K562 (cell line): ENCODE data around the gene A4GALT.

Source experiments
- CBX5 ChIP-seq: IDR thresholded peaks from 2 replicates; pipeline ENCODE4 v1.6.1; 2014; ENCODE audit warnings: low read depth, borderline replicate concordance
- CBX8 ChIP-seq: fragments of 200-600 bp; sonication (generic); IDR thresholded peaks from 2 replicates; pipeline ENCODE4 v1.6.1; 2012; ENCODE audit warnings: borderline replicate concordance, mixed run types, low read depth, mild to moderate bottlenecking, moderate library complexity, mixed read lengths, low read length, control low read depth, inconsistent platforms; ENCODE audit not compliant: poor library complexity, severe bottlenecking; ENCODE audit errors: extremely low read depth
- CREB3L1 ChIP-seq: fragments of 450-650 bp; IDR thresholded peaks from 2 replicates; pipeline ENCODE4 v1.6.1; 2014; ENCODE audit warnings: low read depth, mild to moderate bottlenecking, moderate library complexity, borderline replicate concordance
- CTCF ChIP-seq, 3 experiments: IDR thresholded peaks in 2 of 3; conservative IDR thresholded peaks in 1 of 3; 2 replicates each; pipeline ENCODE4 v1.5.1; 2011 to 2012; ENCODE audit warnings: low read length in 3 of 3, mild to moderate bottlenecking in 3 of 3, control low read depth in 2 of 3, improper control_type of control experiment in 1 of 3, inconsistent platforms in 1 of 3, low read depth in 1 of 3, mixed read lengths in 1 of 3, moderate library complexity in 1 of 3; ENCODE audit not compliant: insufficient read depth in 2 of 3
- FOXA1 ChIP-seq: fragments of 450-650 bp; IDR thresholded peaks from 2 replicates; pipeline ENCODE4 v1.6.1; 2016; ENCODE audit warnings: mild to moderate bottlenecking, borderline replicate concordance
- MCM7 ChIP-seq, 2 experiments: fragments of 450-650 bp; IDR thresholded peaks; 2 replicates each; pipeline ENCODE4 v1.6.1; 2016 to 2018
- MLX ChIP-seq, 2 experiments: fragments of 450-650 bp in 1 of 2; sonication (generic) in 1 of 2; formaldehyde crosslinking; conservative IDR thresholded peaks; 2 replicates each; pipeline versions ENCODE4 v1.4.0 to v1.8.1; 2020 to 2022; ENCODE audit warnings: mild to moderate bottlenecking in 1 of 2, missing genetic modification reagents in 1 of 2
- POLR2AphosphoS5 ChIP-seq: IDR thresholded peaks from 2 replicates; pipeline ENCODE4 v1.6.1; 2011; ENCODE audit warnings: mild to moderate bottlenecking, low read depth, low read length, moderate library complexity; ENCODE audit not compliant: control insufficient read depth, insufficient read depth
- ZNF512 ChIP-seq: IDR thresholded peaks from 2 replicates; pipeline ENCODE4 v1.6.1; 2016; ENCODE audit warnings: missing genetic modification characterization, missing compliant biosample characterization
- TF ChIP-seq, protein P1 (sequence below): fragments of 250-450 bp; sonication (Bioruptor Pico); IDR thresholded peaks from 2 replicates; pipeline ENCODE4 v1.8.0; 2022; ENCODE audit warnings: inconsistent platforms, mild to moderate bottlenecking, moderate library complexity, borderline replicate concordance
- TF ChIP-seq, protein P2 (sequence below): sonication (generic); formaldehyde crosslinking; IDR thresholded peaks from 2 replicates; pipeline ENCODE4 v1.8.0; 2022; ENCODE audit warnings: mild to moderate bottlenecking, missing genetic modification reagents

- TF ChIP-seq MLX (CRISPR knock-in tag; conservative IDR thresholded peaks at IDR 0.05) (no peak), CBX8 (no peak), ZNF512 (no peak), CTCF (IDR thresholded peaks at IDR 0.05 in 2 of 3, conservative IDR thresholded peaks at IDR 0.05 in 1 of 3; ENCODE audit: insufficient read depth in 2 of 3, low read depth in 1 of 3, low read length in 3 of 3) (no peak), CBX5 (no peak), FOXA1 (no peak), CREB3L1 (no peak), POLR2AphosphoS5 (no peak), MCM7 (IDR thresholded peaks at IDR 0.05) (no peak)
- TF ChIP-seq, protein P1, sequence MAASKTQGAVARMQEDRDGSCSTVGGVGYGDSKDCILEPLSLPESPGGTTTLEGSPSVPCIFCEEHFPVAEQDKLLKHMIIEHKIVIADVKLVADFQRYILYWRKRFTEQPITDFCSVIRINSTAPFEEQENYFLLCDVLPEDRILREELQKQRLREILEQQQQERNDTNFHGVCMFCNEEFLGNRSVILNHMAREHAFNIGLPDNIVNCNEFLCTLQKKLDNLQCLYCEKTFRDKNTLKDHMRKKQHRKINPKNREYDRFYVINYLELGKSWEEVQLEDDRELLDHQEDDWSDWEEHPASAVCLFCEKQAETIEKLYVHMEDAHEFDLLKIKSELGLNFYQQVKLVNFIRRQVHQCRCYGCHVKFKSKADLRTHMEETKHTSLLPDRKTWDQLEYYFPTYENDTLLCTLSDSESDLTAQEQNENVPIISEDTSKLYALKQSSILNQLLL: no peak
- TF ChIP-seq, protein P2, sequence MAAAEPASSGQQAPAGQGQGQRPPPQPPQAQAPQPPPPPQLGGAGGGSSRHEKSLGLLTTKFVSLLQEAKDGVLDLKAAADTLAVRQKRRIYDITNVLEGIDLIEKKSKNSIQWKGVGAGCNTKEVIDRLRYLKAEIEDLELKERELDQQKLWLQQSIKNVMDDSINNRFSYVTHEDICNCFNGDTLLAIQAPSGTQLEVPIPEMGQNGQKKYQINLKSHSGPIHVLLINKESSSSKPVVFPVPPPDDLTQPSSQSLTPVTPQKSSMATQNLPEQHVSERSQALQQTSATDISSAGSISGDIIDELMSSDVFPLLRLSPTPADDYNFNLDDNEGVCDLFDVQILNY (CRISPR knock-in tag): no peak
These were observed 76.0 kb downstream of the A4GALT start for GRCh38 chr22:42644422-42645340.
